Esophagus muscularis mucosa (tissue), 4 donors: ENCODE measurements around the gene KRTAP4-6.

Experiments
- CTCF ChIP-seq, 3 experiments: fragments of 200-600 bp in 2 of 3; fragments of 450-650 bp in 1 of 3; sonication (generic) in 2 of 3; IDR thresholded peaks; one replicate each; pipeline ENCODE4 v1.5.1; 2017 to 2019; ENCODE audit warnings: antibody characterized with exemption in 3 of 3, mild to moderate bottlenecking in 2 of 3, moderate library complexity in 1 of 3
- EP300 ChIP-seq: sonication (generic); formaldehyde crosslinking; IDR thresholded peaks from one replicate; pipeline ENCODE4 v1.6.1; 2017; ENCODE audit warnings: antibody characterized with exemption
- POLR2A ChIP-seq: fragments of 450-650 bp; IDR thresholded peaks from one replicate; pipeline ENCODE4 v1.6.1; 2017; ENCODE audit warnings: antibody characterized with exemption, moderate library complexity, mild to moderate bottlenecking, low read depth
- POLR2AphosphoS5 ChIP-seq, 2 donors: sonication (generic); formaldehyde crosslinking; IDR thresholded peaks; one replicate each; pipeline ENCODE4 v1.6.1; 2017; ENCODE audit warnings: antibody characterized with exemption in 2 of 2

GRCh38 chr17:41116297-41116696 lies 24.0 kb downstream of the KRTAP4-6 start:
- TF ChIP-seq POLR2A (no peak), CTCF (IDR thresholded peaks at IDR 0.05) (no peak), EP300 (no peak), POLR2AphosphoS5 (IDR thresholded peaks at IDR 0.05) (no peak)
